PC-3 (cell line): ENCODE measurements around the gene ARHGEF37. TPM values are rescaled to one million over a fixed set of nuclear protein-coding genes. Genes with fewer than 3 reads are reported as not detected.

ENCODE experiments used
- ATAC-seq: fragments of 200-7000 bp; cut with Tn5 transposase; 2 replicates; pipeline ENCODE4 v1.9.1; 2020; ENCODE audit warnings: mild to moderate bottlenecking, moderate library complexity
- BruUV-seq: library from RNA; stranded (reverse); fragments of 400-500 nt; replicated peaks from 2 replicates; lab custom pipeline; 2021; lab: Mats Ljungman, UMichigan
- CTCF ChIA-PET: fragments of 300-600 bp; sonication (Branson Sonifier 250); formaldehyde crosslinking; loops from one replicate; lab custom pipeline; 2022; ENCODE audit warnings: antibody characterized with exemption; lab: Charles Lee
- POLR2A ChIA-PET: fragments of 300-600 bp; sonication (Branson Sonifier 250); formaldehyde crosslinking; loops from one replicate; lab custom pipeline; 2022; ENCODE audit warnings: antibody characterized with exemption; ENCODE audit not compliant: unreplicated experiment; lab: Charles Lee
- DNase-seq: peaks from one replicate; pipeline ENCODE4 v3.0.0-alpha.2; 2015
- H2AFZ ChIP-seq: fragments of 300-600 bp; sonication (generic); 2 replicates; pipeline ENCODE4 v1.6.0; 2016; ENCODE audit warnings: antibody characterized with exemption, low read length
- H3F3A ChIP-seq: fragments of 300-600 bp; sonication (generic); one replicate; pipeline ENCODE4 v1.6.0; 2017; ENCODE audit warnings: antibody characterized with exemption, low read length, control low read depth, mild to moderate bottlenecking; ENCODE audit not compliant: unreplicated experiment
- H3K27ac ChIP-seq: fragments of 300-600 bp; sonication (generic); 2 replicates; pipeline ENCODE4 v1.5.1; 2016; ENCODE audit warnings: mild to moderate bottlenecking, low read length
- H3K27me3 ChIP-seq: fragments of 300-600 bp; sonication (generic); 2 replicates; pipeline ENCODE4 v1.6.1; 2016; ENCODE audit warnings: low read length, mixed read lengths
- H3K36me3 ChIP-seq: fragments of 300-600 bp; sonication (generic); 2 replicates; pipeline ENCODE4 v1.6.1; 2016; ENCODE audit warnings: low read depth, mixed run types, low read length, mixed read lengths
- H3K4me1 ChIP-seq: fragments of 300-600 bp; sonication (generic); 2 replicates; pipeline ENCODE4 v1.5.1; 2016; ENCODE audit warnings: low read length; ENCODE audit not compliant: insufficient read depth
- H3K4me2 ChIP-seq: fragments of 300-600 bp; sonication (generic); 2 replicates; pipeline ENCODE4 v1.6.0; 2016; ENCODE audit warnings: low read length
- H3K4me3 ChIP-seq: fragments of 300-600 bp; sonication (generic); 2 replicates; pipeline ENCODE4 v1.5.1; 2016; ENCODE audit warnings: mild to moderate bottlenecking, low read length, mixed read lengths
- H3K79me2 ChIP-seq: fragments of 300-600 bp; sonication (generic); 2 replicates; pipeline ENCODE4 v1.6.1; 2017; ENCODE audit warnings: low read length, mixed read lengths
- H3K9ac ChIP-seq: fragments of 300-600 bp; sonication (generic); 2 replicates; pipeline ENCODE4 v1.6.0; 2016; ENCODE audit warnings: mild to moderate bottlenecking, low read length
- H3K9me2 ChIP-seq: fragments of 300-600 bp; sonication (generic); replicated peaks from 2 replicates; pipeline ENCODE4 v1.6.1; 2016; ENCODE audit warnings: mixed run types, low read length, mixed read lengths
- H3K9me3 ChIP-seq: fragments of 300-600 bp; sonication (generic); 2 replicates; pipeline ENCODE4 v1.6.1; 2016; ENCODE audit warnings: low read length, mixed read lengths
- H4K20me1 ChIP-seq: fragments of 300-600 bp; sonication (generic); 2 replicates; pipeline ENCODE4 v1.6.1; 2016; ENCODE audit warnings: low read length, mixed read lengths
- CTCF ChIP-seq: fragments of 300-600 bp; sonication (generic); conservative IDR thresholded peaks from 2 replicates; pipeline ENCODE4 v1.5.1; 2017; ENCODE audit warnings: antibody characterized with exemption, low read depth, mild to moderate bottlenecking, low read length
- EZH2 ChIP-seq: fragments of 300-600 bp; sonication (generic); IDR thresholded peaks from one replicate; pipeline ENCODE4 v1.6.1; 2017; ENCODE audit warnings: antibody characterized with exemption, mild to moderate bottlenecking, low read length; ENCODE audit not compliant: unreplicated experiment
- EZH2phosphoT487 ChIP-seq: fragments of 300-600 bp; sonication (generic); IDR thresholded peaks from 2 replicates; pipeline ENCODE4 v1.6.1; 2018; ENCODE audit warnings: mild to moderate bottlenecking, antibody characterized with exemption, low read length, borderline replicate concordance
- intact Hi-C: fragments of 100-400 bp; cut with micrococcal nuclease; formaldehyde crosslinking; loops from 2 replicates; pipeline ENCODE4 v1.9.0; 2023
- total RNA-seq: library from RNA; depleted of rRNA; stranded (reverse); fragments of >200 nt; gene quantifications from 2 replicates; pipeline ENCODE4 v1.2.3, GENCODE V29; 2014

The ARHGEF37 gene
- total RNA-seq, 1 experiment from 2014 or later, result 6.5 TPM

GRCh38 chr5:149552553-149553160, 28.6 kb upstream of the ARHGEF37 start:
- H3K79me2 ChIP-seq, result peaks cover 47% of the 10 kb centered on the region
- no TSS peak for BruUV-seq
- no peaks in the 10 kb centered on the region for H3K9me3 ChIP-seq
- H3K27ac ChIP-seq, result no peak overlapping the region
- peak overlapping the region; percentile 88; the same call in 1 of the 2 replicates for H3K4me2 ChIP-seq
- no peaks in the 10 kb centered on the region for H3K27me3 ChIP-seq
- ChIA-PET POLR2A (no interaction called here), CTCF (interaction anchor here (1.4 kb wide), 1 partner anchor 67 kb away, joined by 4 read pairs; no protein-coding TSS in a partner anchor)
- peak overlapping the region; percentile 93; the same call in 1 of the 2 replicates for H3K4me3 ChIP-seq
- DNase-seq (no peak), ATAC-seq (no peak)
- intact Hi-C loops, result no loop called here
- no peak overlapping the region for H2AFZ ChIP-seq
- TF ChIP-seq EZH2 (no peak), EZH2phosphoT487 (no peak), CTCF (no peak)
- peaks cover 13% of the 10 kb centered on the region for H4K20me1 ChIP-seq
- peaks cover under 1% of the 10 kb centered on the region for H3F3A ChIP-seq
- H3K9me2 ChIP-seq, result no peaks in the 10 kb centered on the region
- H3K36me3 ChIP-seq, result peaks cover 26% of the 10 kb centered on the region
- peaks cover 23% of the 10 kb centered on the region for H3K4me1 ChIP-seq
- peak overlapping the region; percentile 99 for H3K9ac ChIP-seq

GRCh38 chr5:149559706-149560105, 21.6 kb upstream of the ARHGEF37 start:
- no peak overlapping the region for H3K27ac ChIP-seq
- H4K20me1 ChIP-seq, result no peaks in the 10 kb centered on the region
- H3K79me2 ChIP-seq, result no peaks in the 10 kb centered on the region
- no peaks in the 10 kb centered on the region for H3K9me2 ChIP-seq
- no peaks in the 10 kb centered on the region for H3K9me3 ChIP-seq
- intact Hi-C loops, result loop anchor here (10.0 kb wide), 1 partner anchor 425 kb away; no protein-coding TSS in a partner anchor
- no peaks in the 10 kb centered on the region for H3K27me3 ChIP-seq
- H3K36me3 ChIP-seq, result no peaks in the 10 kb centered on the region
- no peak for TF ChIP-seq EZH2
- ChIA-PET CTCF (interaction anchor here (0.6 kb wide), 1 partner anchor 422 kb away, joined by 3 read pairs; no protein-coding TSS in a partner anchor), POLR2A (no interaction called here)
- no peak for DNase-seq
- H3K4me3 ChIP-seq, result no peak overlapping the region
- BruUV-seq, result no TSS peak
- no peak overlapping the region for H3K9ac ChIP-seq
- no peak for ATAC-seq
- H2AFZ ChIP-seq, result no peak overlapping the region
- H3F3A ChIP-seq, result peaks cover 7% of the 10 kb centered on the region
- H3K4me2 ChIP-seq, result no peak overlapping the region
- peaks cover 41% of the 10 kb centered on the region for H3K4me1 ChIP-seq

DNA sequence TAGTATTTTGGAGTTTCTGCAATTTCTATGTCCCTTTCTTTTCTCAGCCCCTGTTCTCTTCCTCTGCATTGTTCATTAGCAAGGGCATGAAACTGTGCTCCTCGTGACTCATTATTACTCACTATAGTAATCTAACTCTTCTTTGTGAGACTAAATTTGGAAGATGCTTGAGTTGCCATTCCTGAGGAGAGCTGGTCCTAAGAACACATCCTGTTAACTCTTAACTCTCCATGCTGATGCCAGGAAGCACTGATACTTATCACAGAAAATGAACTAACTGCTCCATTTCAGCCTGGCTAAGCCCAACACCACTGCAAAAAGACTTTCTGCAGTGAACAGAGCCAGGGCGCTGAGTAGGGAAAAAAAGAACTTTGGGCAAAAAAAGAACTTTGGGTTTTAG, 19.4 kb upstream of the ARHGEF37 start:
- intact Hi-C loops, result loop anchor here (1.0 to 10.0 kb wide), 5 partner anchors 11 to 427 kb away; partner anchors contain the start of gene CSNK1A1
- Histone ChIP-seq H3K4me2 (peak overlapping the region; percentile 84), H4K20me1 (no peaks in the 10 kb centered on the region), H3K79me2 (no peaks in the 10 kb centered on the region), H3K36me3 (no peaks in the 10 kb centered on the region), H3K9ac (peak overlapping the region; percentile 79), H3K4me1 (peaks cover 41% of the 10 kb centered on the region), H3F3A (peaks cover 7% of the 10 kb centered on the region), H3K27me3 (no peaks in the 10 kb centered on the region), H2AFZ (peak overlapping the region; percentile 51; the same call in 1 of the 2 replicates), H3K9me2 (no peaks in the 10 kb centered on the region), H3K4me3 (peak overlapping the region; percentile 61), H3K9me3 (no peaks in the 10 kb centered on the region), H3K27ac (peak overlapping the region; percentile 92)
- TF ChIP-seq EZH2 (no peak), CTCF (no peak), EZH2phosphoT487 (no peak)
- BruUV-seq, result TSS peak; percentile 48
- DNase-seq (peak; percentile 99), ATAC-seq (peak; percentile 90)
- POLR2A ChIA-PET, result interaction anchor here (0.6 to 2.7 kb wide), 7 partner anchors 10 to 219 kb away, joined by 3 to 31 read pairs (median 5); partner anchors contain the start of gene CSNK1A1
- CTCF ChIA-PET, result interaction anchor here (1.0 to 1.9 kb wide), 7 partner anchors 11 to 194 kb away, joined by 3 to 8 read pairs (median 4); partner anchors contain the start of gene CSNK1A1
